GM21619 (cell line): ENCODE results near the gene PSTPIP2.
"Not testable (repeated sequence)": the region's sequence is repeated elsewhere in the genome, so short reads cannot be mapped to it uniquely, and the experiment has no call there.

Source experiments
- ATAC-seq: cut with Tn5 transposase; IDR thresholded peaks from one replicate; pipeline ENCODE4 v1.9.1; 2021; ENCODE audit not compliant: unreplicated experiment

The PSTPIP2 gene

DNA sequence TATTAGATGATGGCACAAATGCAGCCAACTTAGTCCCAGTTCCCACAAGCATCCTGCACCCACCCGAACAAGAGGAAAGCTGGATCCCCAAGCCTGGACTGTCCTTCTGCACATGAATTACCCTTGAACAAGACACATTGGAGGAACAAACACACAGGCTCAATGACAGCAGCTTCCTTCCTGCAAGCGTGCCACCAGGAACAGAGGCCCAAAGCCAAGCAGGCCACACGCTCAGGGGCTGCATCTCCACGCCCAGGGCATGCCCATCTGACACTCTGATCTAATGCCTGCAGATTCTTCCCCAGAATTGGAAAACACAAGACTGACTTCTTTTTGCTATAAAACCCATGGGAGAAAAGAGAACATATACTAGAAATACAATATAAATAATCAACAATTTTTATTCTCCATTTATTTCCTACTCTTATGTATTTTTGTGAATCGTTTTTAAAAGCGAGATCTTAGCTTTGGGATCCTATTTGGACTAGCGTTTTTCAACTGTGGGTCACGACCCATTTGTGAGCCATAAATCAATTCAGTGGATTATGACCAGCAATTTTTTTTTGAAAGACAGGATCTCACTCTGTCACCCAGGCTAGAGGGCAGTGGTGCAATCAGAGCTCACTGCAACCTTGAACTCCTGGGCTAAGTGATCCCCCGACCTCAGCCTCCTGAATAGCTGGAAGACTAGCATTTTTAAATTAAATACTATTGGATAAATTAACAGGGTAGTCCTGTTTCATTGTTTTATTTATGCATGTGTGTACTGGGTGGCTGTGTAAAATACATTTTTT is 34.4 kb downstream of the PSTPIP2 start:
- ATAC-seq = no peak

- no peak for ATAC-seq
These were observed 36.1 kb downstream of the PSTPIP2 start for GRCh38 chr18:46035696-46036680.

- no peak for ATAC-seq
These were observed 37.8 kb downstream of the PSTPIP2 start for GRCh38 chr18:46034230-46034629.

DNA sequence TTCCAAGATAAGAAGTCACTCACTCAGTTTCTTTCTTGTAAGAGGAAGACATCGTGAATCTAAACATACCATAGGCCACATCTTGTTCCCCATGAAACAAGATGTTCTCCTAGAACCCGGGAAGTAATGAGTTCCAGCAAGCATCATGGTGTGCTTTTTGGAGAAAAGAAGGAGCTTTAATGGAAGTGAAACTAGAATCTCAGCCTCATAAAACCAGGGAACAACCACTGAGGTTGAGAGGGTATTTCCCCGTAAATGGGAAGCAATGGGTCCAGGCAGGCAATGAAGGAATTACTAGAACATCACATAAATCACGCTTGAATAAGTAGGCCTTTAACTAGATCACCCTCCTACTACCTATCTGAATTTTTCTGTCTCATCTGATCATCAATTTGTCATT is 40.3 kb downstream of the PSTPIP2 start:
- ATAC-seq = no peak

- no peak for ATAC-seq
These were observed 43.5 kb downstream of the PSTPIP2 start for GRCh38 chr18:46028536-46028891.

DNA sequence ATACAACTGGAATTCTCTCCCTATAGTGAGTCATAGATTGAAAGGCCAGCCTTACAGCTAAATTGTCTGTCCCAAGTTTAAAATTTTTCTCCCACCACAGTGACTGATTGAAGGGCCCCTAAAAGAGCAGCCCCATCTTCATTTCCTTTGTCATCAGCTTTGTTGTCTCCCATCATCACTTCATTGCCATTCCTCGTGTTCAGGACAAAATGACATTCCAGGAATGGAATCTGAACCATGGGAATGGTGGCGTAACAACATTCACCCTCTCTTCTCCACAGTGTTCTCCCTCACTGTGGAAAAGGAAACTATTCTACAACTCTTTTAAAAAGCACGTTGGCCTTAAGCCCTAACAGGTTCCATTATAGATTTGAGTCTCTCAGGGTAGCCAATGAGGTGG is 52.1 kb downstream of the PSTPIP2 start:
- ATAC-seq = no peak

DNA sequence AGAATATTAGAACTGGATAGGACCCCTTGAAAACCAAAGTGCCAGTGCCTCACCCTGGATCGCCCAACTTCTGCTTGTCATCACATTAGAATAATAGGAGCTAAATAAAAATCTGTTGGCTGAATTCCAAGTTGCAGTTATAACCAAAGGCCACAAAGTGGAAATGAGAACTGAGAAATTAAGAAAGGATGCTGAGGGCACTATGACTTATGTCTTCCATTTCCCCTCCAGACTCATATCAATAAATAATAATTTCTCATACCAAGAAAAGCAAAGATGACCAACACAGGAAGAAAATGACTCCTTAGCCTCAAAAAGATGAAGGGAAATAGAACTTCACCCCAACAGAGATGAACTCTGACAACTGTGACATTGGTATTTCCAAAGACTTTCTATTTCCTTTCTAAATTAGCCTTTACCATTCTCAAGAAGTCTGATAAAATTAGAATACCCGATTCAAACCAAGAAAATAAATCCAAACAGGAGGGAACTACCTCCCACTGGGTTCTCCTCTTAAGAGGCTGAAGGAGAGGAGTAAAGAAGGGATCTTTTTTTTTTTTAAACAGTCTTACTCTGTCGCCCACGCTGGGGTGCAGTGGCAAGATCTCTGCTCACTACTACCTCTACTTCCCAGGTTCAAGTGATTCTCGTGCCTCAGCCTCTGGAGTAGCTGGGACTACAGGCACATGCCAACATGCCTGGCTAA is 58.4 kb downstream of the PSTPIP2 start:
- peak; percentile 66 for ATAC-seq

GRCh38 chr18:46010676-46011075 is 61.4 kb downstream of the PSTPIP2 start:
- no peak for ATAC-seq

DNA sequence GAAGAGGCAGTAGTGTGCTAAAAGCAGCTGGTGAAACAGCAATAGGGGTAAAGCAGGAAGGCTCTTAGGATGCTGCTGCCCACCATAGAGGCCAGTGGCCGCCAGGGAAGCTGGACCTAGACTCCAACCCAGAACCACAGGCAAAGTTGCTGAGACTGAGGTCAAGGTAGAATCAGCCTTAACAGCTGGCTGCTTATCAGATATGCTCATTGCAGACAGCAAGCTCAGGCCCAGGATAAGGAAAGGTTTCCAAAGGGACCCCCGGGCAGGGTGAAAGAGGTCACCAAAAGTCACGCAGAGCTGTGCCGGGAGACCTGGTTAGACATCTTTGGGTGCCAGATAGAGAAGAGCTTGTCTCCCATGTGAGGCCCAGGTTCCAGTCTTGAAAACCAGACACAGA is 62.0 kb downstream of the PSTPIP2 start:
- no peak for ATAC-seq

- no peak for ATAC-seq
These were observed 62.8 kb downstream of the PSTPIP2 start for GRCh38 chr18:46009125-46009840.

DNA sequence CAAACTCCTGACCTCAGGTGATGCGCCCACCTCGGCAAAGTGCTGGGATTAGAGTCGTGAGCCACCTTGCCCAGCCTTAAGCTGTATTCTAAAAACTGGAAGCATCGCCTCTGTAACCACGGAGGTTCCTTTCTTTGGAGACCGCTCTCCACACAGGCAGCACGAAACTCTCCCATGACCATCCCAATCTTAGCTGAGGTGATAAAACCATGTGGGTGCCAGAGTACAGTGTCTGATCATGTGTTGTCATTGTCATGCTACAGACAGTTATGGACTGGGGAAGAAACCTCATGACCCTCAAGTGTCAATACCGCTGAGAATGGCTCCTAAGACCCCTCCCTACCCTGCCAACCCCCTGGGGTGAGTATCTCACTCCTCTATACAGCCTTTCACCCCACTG is 63.5 kb downstream of the PSTPIP2 start:
- no peak for ATAC-seq

DNA sequence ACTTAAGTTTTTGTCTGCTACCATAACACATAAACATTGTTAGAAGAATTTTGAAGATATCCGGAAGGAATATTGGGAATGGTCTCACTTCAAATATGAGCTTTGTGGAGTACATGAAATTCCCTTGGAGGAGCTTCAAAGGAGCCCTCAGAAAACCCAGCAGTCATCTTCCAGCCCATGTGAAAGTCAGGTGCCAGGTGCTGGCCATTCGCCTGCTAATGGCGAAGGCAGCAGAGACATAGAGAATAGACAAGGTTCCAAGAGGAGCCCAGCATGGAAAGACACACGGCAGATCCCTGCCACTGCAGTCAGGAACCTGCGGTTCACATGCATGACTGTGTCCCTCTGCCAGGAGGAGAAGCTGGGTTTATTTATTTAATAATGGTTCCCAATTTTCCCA is 64.9 kb downstream of the PSTPIP2 start:
- no peak for ATAC-seq

DNA sequence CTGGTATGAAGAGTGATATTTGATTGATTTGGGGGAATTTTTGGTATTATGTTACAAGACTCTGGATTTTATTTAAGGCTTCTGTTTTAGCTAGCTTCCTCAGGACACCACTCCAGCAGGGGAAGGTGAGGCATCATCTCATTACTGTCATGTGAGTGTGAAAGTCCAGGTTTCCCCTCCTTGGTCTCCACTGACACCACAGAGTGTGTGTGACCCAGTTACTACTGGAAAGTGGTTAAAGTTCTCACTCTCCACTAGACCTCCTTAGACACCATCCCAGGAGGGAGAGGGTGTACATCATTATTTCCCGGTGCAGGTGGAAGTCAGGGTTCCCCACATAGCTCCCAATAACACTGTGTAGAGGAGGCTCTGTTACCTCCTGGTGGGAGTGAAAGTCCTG is 69.1 kb downstream of the PSTPIP2 start:
- ATAC-seq = no peak

GRCh38 chr18:46001892-46002291 is 70.2 kb downstream of the PSTPIP2 start:
- no peak for ATAC-seq

DNA sequence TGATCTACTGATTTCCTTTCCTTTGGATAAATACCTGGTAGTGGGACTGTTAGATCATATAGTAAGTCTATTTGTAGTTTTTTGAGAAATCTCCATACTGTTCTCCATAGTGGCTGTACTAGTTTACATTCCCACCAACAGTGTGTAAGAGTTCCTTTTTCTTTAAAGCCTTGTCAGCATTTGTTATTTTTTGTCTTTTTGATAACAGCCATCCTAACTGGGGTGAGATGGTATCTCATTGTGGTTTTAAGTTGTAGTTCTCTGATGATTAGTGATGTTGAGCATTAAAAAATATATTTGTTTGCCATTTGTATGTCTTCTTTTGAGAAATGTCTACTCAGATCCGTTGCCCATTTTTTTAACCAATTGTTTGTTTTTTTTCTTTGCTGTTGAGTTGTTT is 71.0 kb downstream of the PSTPIP2 start:
- ATAC-seq = no peak

DNA sequence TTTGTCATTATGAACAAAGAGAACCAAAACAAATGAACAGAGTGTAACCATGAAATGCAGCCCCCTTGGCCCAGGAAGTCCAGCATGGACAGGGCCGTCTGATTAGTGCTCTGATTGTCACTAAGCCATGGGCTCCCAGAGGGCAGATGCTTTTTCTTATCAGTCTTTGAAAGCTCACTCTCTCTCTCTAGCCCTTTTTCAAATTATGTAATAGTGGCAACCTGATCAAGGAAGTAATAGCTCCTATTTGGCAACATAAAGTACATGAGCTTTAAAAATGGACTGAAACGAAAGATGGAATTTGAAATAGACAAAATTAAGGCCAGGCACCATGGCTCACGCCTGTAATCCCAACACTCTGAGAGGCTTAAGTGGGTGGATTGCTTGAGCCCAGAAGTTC is 72.5 kb downstream of the PSTPIP2 start:
- no peak for ATAC-seq

GRCh38 chr18:45998244-45998643 is 73.8 kb downstream of the PSTPIP2 start:
- no peak for ATAC-seq

- ATAC-seq = no peak
These were observed 74.3 kb downstream of the PSTPIP2 start for GRCh38 chr18:45997700-45998151.

- ATAC-seq = no peak
These were observed 76.6 kb downstream of the PSTPIP2 start for GRCh38 chr18:45995461-45995860.

DNA sequence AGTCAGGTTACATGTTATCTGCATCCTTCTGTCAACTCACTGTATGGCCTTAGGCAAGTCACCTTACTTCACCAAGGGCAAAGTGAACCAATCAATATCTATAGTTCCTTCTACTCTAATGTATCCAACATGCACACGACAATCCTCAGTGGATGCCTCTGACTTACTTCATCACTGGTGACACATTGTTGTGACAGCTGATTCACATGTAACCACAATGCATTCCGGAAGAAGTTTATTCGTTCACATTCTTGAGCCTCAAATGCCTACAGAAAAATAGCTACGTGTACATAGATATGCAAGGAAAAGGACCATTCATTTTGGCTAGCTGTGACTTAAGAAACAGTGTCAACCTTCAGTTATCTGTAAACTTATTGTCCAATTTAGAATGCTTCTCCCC is 78.6 kb downstream of the PSTPIP2 start:
- ATAC-seq = no peak

DNA sequence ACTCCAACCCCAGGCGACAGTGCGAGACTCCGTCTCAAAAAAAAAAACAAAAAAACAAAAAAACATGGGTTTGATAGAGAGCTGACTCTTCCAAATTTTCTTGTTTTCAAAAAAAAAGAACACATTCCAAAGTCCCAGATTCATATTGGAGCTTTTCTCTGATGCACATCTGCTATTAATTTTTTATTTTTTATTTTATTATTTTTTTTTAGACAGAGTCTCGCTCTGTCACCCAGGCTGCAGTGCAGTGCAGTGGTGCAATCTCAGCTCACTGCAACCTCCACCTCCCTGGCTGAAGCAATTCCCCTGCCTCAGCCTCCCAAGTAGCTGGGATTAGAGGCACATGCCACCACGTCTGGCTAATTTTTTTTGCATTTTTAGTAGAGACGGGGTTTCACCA is 79.5 kb downstream of the PSTPIP2 start:
- ATAC-seq = not testable (repeated sequence)
